HG03135 (cell line): ENCODE measurements around the gene MTFR2.
"Not testable (repeated sequence)": the region's sequence is repeated elsewhere in the genome, so short reads cannot be mapped to it uniquely, and the experiment has no call there.

Experiments
- ATAC-seq: cut with Tn5 transposase; IDR thresholded peaks from one replicate; pipeline ENCODE4 v1.9.1; 2021; ENCODE audit warnings: mild to moderate bottlenecking, moderate library complexity; ENCODE audit not compliant: unreplicated experiment

The MTFR2 gene

GRCh38 chr6:136236466-136237293 lies 13.4 kb downstream of the MTFR2 start:
- no peak for ATAC-seq

- no peak for ATAC-seq
Measured at GRCh38 chr6:136235233-136235564, 14.9 kb downstream of the MTFR2 start.

GRCh38 chr6:136232701-136233100 lies 17.4 kb downstream of the MTFR2 start:
- no peak for ATAC-seq

GRCh38 chr6:136230219-136230853 lies 19.8 kb downstream of the MTFR2 start:
- no peak for ATAC-seq

- no peak for ATAC-seq
Measured at GRCh38 chr6:136228814-136229213, 21.3 kb downstream of the MTFR2 start.

GRCh38 chr6:136226674-136227377 lies 23.3 kb downstream of the MTFR2 start:
- ATAC-seq: peak; percentile 30

GRCh38 chr6:136226027-136226673 lies 24.0 kb downstream of the MTFR2 start:
- peak; percentile 66 for ATAC-seq

- no peak for ATAC-seq
Measured at GRCh38 chr6:136225496-136225895, 24.6 kb downstream of the MTFR2 start.

- not testable (repeated sequence) for ATAC-seq
Measured at GRCh38 chr6:136224974-136225373, 25.1 kb downstream of the MTFR2 start.

GRCh38 chr6:136216503-136217401 lies 33.4 kb downstream of the MTFR2 start:
- no peak for ATAC-seq

- ATAC-seq: no peak
Measured at GRCh38 chr6:136213853-136214252, 36.3 kb downstream of the MTFR2 start.

GRCh38 chr6:136213012-136213539 lies 37.0 kb downstream of the MTFR2 start:
- ATAC-seq: no peak

- ATAC-seq: no peak
Measured at GRCh38 chr6:136212608-136213007, 37.5 kb downstream of the MTFR2 start.

GRCh38 chr6:136210398-136211165 lies 39.5 kb downstream of the MTFR2 start:
- ATAC-seq: no peak

- no peak for ATAC-seq
Measured at GRCh38 chr6:136209496-136209895, 40.6 kb downstream of the MTFR2 start.

GRCh38 chr6:136208783-136209182 lies 41.3 kb downstream of the MTFR2 start:
- ATAC-seq: no peak

- no peak for ATAC-seq
Measured at GRCh38 chr6:136201732-136202131, 48.4 kb downstream of the MTFR2 start.

- ATAC-seq: no peak
Measured at GRCh38 chr6:136192902-136193301, 57.2 kb downstream of the MTFR2 start.

- ATAC-seq: no peak
Measured at GRCh38 chr6:136191606-136192312, 58.4 kb downstream of the MTFR2 start.
